ENCODE data around the gene ERBB4.

ERBB4 gene

DNA sequence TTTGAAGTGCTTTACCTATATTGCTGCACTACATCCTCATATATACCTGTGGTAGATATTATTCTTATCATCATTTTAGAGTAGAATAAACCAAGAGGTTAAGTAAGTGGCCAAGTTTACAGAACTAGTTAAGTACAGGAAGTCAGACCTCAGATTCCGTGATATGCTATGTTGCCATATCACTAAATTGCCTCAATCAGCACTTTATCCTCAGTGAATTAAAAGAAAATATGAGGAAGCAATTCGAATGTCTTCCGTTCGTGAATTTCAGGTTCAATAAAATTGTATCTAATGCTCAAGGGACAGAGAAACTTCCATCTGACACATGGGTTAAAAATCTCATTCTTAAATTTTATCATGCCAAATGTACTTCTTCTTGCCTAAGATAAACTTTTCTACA lies 1133.6 kb downstream of the ERBB4 start:
- DNase-seq (ENCODE audit: low read depth), result no peak

DNA sequence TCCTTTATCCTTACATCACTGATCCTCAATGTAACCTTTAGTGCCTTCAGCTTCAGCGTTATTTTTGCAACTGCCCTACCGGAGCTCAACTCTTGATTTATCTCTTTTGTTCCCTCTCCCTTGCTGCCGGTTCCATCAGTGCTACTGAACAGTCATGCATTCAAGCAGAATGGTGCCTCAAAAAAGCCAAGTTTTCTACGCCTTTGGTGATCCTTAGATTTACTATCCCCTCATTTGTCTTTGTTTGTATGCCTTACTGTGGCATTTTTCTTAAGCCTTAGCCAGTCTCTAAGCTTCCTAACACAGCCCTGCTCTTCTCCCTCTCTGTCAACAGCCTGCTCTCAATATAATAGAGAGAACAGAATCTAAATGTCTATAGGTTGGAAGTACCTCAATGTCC lies 1134.5 kb downstream of the ERBB4 start:
- no peak for DNase-seq (ENCODE audit: low read depth)

DNA sequence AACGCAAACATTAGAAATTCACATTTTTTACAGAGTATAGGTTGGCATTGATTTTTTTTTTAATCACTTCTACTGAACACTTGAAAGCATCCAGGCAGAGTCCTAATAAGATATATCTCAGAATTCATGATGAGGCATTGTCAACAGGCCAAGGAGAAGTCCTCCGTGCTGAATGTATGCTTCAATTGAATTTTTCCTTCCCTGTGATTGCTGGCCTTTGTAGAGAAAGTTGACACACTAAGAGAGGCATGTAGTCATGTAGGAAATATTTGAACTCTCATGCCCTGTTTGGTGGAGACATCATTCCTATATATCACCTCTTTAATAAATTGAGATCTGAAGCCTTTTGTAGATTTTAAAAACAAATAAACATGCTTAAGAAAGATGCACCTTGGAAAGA lies 1137.3 kb downstream of the ERBB4 start:
- DNase-seq (ENCODE audit: low read depth), result no peak

DNA sequence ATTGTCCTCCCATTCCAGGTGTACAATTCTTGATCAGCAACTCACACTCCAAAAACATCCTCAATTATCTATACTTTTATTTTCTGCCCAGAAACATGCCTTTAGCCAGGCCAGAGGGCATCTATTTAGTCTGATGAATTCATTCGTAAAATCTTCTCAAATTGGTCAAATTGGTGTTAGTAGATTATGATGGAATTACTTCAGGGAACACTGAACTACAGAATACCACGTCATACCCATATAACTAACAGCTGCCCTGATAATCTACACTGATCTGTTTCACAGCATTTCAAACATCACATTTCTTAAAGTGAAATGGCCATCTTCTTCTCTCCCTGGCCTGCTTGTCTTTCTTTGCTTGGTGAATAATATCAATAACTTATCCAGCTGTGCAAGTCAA lies 1140.8 kb downstream of the ERBB4 start:
- no peak for DNase-seq (ENCODE audit: low read depth)

DNA sequence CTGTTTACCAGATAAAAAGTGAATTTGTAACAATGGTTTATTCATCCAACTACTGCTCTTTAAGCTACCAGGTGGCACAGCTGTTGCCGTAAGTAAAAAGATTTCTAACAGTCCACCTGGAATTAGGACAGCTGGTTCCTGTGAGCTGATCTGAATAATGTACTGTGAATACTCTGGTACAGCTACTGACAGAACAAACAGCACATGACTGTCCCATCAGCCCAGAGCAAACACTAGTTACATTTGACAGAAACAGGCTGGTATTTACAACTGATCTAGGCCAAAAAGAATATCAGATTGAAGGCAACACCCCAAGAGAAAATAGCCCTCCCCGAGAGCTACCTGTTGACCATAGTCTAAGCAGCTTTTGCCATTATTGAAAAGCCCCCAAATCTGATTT lies 1141.8 kb downstream of the ERBB4 start:
- DNase-seq (ENCODE audit: low read depth), result no peak

DNA sequence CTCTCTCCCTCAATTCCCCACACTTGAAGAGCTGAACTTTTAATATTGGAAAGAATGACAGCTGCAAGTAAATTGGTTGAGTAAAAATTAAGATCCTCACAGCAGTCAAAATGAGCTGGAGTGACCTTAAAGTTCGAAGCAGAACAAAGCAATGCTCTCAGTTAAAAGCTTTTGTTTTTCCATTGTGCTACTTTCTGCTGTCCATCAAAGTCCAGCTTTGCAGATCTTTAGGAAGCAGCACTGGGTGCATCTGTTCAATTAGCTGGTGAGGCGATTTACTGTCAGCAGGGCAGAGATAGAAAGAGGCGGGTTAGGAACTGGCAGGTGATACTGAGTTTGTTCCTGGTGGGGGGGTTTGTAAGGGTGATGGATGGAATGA lies 1147.4 kb downstream of the ERBB4 start:
- no peak for DNase-seq (ENCODE audit: low read depth)

DNA sequence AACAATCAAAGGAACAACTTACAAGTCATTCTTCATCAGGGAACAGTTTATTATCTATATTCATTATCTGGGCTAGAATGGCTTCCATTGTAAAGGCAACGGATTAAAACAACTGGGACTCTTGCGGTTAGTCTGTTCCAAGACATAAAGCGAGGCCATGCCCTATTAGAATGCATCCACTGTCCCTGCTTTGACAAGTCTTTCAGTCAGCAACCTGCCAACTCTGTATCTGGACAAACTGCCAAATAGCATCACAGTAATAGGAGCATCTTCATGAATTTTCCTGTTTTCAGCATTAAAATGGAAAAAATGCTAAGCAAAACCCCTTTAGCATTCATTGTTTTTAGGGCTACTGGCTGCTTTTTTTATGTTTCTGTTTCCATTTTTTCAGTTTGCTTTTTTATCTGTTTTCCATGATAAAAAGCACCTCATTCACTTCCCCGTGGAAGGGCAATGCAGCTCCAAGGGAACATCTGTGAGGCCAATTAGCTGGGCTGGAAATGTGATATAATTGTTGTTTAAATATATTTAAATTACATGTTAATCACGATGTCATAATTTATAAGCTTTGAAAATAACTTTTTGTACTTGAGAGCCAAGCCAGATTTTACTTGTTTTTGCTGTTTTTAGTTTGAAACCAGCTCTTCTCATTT lies 1147.9 kb downstream of the ERBB4 start:
- no peak for DNase-seq (ENCODE audit: low read depth)

DNA sequence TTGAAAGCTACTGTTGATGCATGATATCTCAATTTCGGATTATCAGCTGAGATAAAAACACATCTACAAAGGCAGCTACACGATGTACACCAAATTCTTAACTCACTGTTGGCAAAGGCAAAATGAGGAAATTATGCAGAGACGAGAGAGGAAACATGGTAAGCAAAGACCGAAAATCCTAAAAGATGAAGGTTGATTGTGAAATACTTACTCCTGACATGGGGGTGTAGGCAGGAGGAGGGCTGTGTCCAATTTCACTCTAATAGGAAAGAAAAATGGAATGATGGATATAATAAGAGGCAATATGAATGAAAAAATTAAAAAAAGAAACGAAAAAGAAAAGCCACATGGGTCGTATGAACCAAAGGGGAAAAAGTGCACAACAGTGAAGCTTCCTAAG lies 1150.9 kb downstream of the ERBB4 start:
- DNase-seq (ENCODE audit: low read depth), result no peak

DNA sequence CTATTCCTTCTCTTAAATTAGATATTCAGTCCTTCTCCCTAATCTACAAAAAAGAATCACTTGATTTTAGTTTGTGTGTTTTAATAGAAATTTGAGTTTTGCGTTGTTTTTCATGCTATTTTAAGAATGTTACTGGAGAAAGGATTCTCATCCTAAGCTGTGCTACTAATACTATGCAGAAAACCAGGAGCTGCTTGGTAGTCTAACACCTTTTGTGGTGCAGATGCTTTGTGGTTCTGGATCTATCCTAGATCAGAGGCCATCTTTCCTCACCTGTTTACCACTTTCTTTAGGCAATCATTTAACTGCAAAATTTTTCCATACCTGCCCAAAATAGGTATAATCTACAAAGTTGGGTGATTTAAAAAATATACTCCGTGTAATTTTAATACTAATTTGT lies 1158.6 kb downstream of the ERBB4 start:
- no peak for DNase-seq (ENCODE audit: low read depth)

DNA sequence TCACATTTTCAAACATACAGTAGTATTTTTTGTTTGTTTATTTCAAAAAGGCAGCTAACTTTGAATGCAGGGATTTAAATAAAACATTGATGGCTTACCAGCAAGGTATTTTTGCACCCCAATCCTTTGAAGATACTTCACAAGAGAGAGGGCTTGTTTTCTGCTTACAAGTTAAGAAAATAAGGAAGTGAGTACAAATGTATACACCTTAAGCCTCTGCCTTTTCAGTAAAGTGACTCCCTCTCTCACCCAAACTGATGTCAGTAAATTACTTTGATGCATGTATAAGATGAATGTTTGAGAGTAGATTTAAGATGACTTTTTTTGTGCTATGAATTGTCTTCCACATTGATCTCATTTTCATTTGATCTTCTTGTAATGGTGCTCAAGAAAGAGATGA lies 1162.2 kb downstream of the ERBB4 start:
- DNase-seq (ENCODE audit: low read depth), result no peak

DNA sequence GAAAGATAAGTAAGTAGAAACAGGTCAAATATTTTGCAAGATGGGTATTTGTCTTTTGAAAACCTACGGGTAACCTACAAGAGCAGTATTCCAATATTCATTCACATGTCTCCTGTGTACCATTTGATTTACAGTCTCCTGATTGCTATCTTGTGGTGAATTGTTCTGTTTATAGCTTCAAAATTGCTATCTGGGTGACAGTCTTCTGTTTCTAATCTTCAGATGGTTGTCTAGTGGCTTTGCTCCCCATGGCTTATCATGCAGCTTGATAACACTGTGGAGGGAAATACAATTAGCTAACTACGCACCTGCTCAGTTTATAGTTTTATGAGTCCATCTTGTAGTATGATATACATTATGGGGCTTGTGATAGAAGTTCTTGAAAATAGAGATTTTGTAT lies 1165.4 kb downstream of the ERBB4 start:
- no peak for DNase-seq (ENCODE audit: low read depth)

DNA sequence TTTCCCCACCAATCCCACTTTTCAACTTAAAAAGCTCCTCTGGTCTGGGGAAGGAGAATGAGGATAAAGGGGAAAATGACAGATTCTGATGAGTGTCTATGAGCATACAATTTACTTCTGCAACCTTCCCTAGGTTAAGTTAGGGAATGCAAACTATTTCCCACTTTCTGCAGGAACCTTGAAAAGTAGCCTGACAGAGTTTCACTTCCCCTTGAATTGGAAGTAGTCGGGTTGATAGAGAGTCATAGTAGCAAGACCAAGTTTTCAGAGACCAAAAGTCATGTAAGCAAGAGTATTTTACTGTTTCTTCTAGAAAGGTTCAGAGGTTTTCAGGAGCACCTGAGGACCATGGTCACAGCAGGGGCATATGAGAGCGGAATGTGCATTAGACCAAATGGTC lies 1167.1 kb downstream of the ERBB4 start:
- DNase-seq (ENCODE audit: low read depth), result no peak

DNA sequence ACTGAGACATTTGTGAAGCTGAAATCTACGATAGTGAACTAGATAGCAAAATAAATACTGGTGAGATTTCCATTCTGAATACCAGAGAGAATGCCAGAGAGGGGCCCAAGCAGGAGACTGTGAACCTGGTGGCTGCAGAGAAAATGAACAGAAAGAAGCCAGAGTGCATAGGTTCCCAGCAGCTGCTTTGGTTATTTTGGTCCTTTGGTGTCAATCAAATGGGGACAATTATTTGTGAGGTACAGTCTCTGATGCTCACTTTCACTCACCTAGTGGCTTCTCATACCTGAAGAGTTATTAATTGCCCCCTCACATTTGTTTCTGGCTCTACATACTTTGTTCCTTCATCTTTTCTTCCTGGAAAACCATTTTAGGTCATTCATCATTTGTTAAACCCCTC lies 1170.1 kb downstream of the ERBB4 start:
- DNase-seq (ENCODE audit: low read depth), result no peak

DNA sequence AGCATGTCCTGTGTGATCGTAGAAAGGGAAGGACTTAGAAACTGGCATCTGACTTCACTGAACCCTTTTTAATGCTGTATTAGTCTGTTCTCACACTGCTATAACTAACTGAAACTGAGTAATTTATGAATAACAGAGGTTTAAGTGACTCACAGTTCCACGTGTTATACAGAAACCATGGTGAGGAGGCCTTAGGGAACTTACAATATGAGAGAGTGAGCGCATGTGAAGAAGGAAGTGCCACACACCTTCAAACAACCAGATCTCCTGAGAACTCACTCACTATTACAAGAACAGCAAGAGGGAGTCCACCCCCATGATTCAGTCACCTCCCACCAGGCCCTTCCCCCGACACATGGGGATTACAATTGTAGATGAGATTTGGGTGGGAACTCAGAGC lies 1170.9 kb downstream of the ERBB4 start:
- DNase-seq (ENCODE audit: low read depth), result no peak

DNA sequence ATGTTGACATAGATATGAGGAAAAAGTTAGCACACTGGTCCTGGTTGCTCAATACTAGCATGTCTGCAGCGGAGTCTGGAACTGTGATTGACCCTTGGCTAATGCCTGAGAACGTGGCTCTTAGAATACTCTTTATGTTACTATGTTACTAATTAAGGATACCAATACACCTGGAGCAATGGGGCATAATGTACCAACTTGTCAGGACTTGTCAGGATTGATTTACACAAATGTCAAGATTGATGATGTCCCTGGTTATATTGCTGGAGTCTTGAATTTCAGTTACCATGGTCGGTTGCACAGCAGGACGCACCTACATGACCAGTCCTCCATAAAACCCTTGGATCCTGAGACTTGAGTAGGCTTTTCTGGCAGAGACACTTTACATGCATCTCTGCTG lies 1171.3 kb downstream of the ERBB4 start:
- no peak for DNase-seq (ENCODE audit: low read depth)

DNA sequence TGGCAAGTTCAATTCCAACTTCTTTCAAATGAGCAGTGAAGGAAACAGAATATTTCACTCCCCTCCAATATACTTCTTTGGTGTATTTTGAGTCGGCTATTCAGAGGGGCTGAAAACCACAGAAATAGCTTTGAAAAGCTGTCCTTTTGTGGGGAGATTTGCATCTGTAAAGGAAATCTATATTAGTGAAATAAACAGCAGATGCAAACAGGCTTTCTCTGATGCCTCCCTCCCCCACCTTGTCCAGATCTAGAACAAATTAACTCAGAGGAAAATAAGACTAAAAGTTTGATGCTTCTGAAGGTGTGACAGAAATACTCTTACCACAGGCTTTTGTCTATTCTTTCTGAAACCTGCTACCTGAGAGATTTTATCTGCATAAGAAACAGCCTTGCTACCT lies 1173.7 kb downstream of the ERBB4 start:
- DNase-seq (ENCODE audit: low read depth), result no peak

DNA sequence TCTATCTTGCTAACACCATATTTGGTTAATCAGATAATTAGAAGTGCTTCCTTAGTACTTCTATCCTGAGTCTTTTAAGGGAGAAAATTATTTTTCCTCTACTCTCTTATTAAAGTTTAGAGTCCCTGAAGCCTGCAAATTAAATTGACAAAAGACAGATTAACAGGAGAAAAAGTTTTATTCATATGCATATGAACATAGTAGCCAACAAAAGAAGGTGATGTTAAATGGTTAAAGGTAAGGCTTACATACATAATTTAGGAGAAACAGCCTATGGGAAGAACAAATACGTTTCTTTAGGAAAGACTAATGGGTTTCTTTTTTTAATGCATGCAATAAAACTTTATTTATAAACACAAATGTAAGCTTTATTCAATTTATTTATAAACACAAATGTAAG lies 1177.2 kb downstream of the ERBB4 start:
- no peak for DNase-seq (ENCODE audit: low read depth)

DNA sequence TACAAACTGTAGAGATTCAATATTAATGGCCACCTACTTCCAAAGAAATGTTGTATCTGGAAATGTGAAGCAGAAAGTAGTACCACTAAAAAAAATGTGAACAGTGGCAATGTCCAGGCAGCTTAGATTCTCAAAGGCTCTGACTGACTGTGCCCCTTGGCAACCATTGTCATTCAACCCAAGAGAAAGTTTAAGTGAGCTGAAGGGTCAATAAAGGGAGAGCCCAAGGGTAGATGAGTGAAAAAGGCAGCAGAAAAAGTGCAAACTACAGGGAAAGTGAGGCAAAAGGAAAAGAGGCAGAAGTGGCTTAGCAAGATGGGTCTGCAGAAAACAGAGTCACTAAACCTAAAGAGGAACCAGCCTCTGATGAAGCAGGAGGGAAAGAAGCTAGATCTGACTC lies 1179.3 kb downstream of the ERBB4 start:
- DNase-seq (ENCODE audit: low read depth), result no peak

DNA sequence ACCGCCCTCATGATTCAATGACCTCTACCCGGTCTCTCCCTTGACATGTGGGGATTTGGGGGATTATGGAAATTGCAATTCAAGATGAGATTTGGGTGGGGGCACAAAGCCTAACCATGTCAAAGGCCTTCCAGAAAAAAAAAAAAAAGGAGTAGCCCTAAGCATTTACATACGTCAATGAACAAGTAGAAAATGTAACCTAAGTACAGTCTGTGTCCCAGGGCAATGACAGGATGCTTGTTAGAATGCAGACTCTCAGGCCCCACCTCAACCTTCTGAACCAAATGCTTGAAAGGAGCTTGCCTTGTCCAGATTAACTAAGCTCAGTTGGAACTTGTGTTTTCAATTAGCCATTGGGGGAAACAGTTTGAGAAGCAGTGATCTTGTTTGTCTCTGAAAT lies 1180.1 kb downstream of the ERBB4 start:
- no peak for DNase-seq (ENCODE audit: low read depth)

DNA sequence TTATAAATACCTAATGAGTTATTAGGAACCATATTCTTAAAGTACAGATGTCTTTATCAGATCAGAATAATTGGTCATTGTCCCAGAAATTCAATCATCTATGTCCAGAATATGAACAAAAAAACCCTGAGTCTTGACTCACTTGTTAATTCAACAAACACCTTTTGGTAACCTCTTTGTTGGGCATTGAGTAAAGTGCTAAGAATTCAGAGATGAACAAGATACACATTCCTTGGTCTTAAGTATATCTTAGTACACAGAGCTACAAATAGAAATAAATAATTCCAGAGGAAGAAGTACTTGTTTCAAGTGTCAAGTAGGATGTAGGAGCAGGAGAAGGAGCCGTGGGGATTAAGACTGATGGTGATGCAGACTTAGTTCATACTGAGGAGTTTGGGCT lies 1184.1 kb downstream of the ERBB4 start:
- DNase-seq (ENCODE audit: low read depth), result no peak

DNA sequence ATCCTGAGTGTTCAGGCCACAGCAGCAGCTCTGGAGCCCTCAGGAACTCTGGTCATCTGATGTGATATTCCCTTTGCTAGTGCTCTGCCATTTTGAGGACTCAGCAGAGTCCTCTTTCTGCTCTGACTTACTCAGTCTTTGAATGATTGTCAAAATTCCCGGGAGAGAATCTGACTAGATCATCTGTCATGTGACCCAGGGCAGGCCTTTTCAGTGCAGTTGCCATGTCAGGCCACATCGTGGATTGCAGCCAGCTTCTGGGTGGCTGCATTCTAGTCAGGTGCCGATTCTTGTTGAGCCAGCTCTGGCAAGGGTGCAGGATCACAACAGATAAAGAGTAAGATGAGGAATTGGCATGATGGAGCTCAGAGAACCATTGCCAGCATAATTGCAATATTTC lies 1186.6 kb downstream of the ERBB4 start:
- DNase-seq (ENCODE audit: low read depth), result no peak

DNA sequence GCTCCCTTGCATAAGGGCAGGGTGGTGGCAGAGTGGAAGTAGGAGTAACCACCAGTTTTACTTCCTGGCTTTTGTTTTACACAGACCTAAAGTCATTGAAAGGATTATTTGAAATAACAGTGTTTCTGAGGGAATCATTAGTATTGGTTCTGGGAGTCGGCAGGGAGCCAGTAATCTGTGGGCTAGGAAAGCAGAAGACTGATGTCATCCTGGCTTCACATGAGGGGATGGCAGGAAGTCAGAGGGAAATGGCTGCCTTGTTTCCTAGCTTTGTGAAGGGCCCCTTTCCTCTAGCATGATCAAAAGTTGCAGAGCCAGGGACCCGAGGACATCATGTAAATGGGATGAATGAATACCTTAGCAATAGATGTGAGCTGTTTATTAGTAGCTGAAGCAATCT lies 1189.6 kb downstream of the ERBB4 start:
- no peak for DNase-seq (ENCODE audit: low read depth)

DNA sequence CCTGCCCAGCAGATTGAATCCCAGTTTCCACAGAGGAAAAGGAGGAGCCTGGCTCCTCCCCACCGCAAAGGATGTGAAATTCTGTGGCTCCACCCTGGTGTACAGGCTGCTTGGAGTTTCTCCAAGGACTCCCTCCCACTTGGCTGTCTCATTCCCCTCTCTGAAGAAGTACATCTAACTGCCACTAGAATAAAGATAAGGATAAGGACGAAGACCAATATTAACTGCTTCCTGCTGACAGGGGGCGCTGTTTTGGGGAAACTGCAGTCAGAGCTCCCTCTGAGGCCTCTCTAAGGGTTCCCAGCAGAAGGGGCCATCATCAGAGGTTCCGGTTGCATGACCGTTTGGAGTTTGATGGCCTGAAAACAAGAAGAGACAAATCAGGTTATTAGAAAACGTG lies 1191.3 kb downstream of the ERBB4 start:
- no peak for DNase-seq (ENCODE audit: low read depth)

DNA sequence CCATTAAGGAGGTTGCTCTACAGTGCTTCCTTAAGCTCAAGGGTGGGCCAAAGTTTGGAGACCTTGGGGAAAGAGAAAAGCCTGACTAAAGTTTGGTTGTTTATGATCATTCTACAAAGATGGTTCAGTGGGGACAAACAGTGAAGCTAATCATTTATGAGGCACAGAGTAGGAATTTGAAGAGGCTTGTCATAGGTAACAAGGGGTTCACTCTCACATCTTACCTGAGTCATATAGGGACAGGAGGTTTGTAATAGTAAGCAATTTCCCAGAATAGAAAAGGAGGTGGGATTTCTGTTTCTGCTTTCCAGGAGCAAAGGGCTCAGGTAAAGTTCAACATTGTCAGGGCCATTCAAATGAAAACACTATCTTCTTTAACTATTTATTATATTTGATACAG lies 1194.3 kb downstream of the ERBB4 start:
- DNase-seq (ENCODE audit: low read depth), result no peak

DNA sequence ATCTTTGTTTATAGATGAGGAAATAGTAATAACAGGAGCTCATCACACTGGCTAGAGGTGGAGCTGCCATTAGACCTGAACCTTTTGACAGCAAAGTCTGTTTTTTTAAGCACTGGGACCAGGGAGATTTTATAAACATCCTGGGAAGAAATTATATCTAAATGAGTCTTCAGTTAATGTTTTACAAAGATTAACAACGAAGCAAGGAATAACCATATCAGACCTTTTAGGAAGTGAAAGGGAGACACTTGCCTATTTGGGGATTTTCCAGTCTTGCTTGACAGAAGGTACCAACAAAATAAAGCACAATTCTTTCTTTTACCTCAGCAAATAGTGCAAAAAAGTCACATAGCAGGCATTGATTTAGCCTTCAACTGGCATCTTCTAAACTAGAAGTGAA lies 1205.2 kb downstream of the ERBB4 start:
- no peak for DNase-seq (ENCODE audit: low read depth)
